ENCODE measurements around the gene C13orf42.
A peak's percentile ranks its signal among the peaks of the same experiment; 100 is the strongest.

The C13orf42 gene

DNA sequence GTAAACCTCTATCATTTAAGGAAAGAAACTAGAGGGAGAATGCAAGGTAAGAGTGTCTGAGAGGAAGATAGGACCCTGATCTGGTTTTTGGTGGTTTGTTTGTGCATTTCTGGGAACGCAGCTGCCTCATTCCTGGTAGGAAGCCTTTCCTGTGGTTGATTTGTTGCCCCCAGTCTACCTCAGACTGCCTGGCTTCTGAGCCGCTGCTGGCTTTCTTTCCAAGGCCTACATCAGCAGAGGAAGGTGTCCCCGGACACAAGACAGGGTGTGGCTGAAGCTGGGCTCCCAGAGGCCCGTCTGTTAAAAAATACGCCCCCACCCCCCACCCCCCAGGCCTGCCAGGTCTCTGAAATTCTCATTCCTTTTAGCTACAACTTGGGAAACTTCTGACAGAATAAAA, 42.6 kb downstream of the C13orf42 start:
- H3K4me3 ChIP-seq (ENCODE audit: low read depth, low read length): no peak overlapping the region
- TF ChIP-seq, protein P1, sequence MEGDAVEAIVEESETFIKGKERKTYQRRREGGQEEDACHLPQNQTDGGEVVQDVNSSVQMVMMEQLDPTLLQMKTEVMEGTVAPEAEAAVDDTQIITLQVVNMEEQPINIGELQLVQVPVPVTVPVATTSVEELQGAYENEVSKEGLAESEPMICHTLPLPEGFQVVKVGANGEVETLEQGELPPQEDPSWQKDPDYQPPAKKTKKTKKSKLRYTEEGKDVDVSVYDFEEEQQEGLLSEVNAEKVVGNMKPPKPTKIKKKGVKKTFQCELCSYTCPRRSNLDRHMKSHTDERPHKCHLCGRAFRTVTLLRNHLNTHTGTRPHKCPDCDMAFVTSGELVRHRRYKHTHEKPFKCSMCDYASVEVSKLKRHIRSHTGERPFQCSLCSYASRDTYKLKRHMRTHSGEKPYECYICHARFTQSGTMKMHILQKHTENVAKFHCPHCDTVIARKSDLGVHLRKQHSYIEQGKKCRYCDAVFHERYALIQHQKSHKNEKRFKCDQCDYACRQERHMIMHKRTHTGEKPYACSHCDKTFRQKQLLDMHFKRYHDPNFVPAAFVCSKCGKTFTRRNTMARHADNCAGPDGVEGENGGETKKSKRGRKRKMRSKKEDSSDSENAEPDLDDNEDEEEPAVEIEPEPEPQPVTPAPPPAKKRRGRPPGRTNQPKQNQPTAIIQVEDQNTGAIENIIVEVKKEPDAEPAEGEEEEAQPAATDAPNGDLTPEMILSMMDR (IDR thresholded peaks at IDR 0.05; ENCODE audit: low read depth, low read length, missing control alignments): no peak
- in situ Hi-C loops (cut with HindIII; ENCODE audit: low sequenced_read_pairs): no loop called here
- no peak for DNase-seq (ENCODE audit: low read depth)

DNA sequence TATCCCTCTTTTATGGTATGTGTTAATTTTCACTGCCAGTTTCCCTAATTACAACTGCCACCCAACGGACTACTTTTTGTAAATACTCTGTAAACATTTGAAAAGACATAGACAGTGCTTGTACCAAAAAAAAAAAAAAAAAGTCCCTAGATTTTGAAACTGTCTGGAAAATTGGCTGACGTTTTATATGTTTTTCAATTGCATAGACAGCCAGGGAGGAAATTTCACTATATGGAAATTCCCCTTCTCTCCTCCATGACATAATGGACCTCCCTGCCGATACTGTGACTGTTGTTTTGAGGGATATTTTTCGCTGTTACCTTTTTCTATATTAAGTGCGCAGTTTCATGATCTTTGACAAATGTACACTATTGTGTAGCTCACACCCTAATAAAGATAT, 43.4 kb downstream of the C13orf42 start:
- in situ Hi-C loops (cut with HindIII; ENCODE audit: low sequenced_read_pairs): no loop called here
- no peak overlapping the region for H3K4me3 ChIP-seq (ENCODE audit: low read depth, low read length)
- no peak for DNase-seq (ENCODE audit: low read depth)
- TF ChIP-seq, protein P1 (IDR thresholded peaks at IDR 0.05; ENCODE audit: low read depth, low read length, missing control alignments): no peak

DNA sequence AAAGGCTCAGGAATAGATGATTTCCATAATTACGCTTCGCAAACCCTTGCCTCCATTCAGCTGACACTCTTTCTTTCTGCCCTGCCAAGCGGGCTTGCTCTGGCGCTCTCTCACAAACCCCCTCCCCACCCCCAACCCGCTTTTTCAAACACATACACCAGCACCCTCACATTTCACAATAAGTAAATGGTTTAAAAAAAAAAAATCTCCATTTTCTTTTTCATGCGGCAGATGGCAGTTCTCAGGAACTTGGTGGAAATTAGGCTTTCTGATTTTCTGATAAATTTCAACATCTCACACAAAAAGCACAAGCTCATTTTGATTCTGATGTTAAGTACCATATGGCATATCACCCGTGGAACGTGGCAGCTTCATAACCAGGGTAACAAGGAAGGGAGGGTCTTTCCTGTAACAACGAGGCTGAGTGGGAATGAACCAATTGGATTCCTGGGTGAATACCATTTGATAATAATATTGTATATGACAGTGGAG, 43.8 kb downstream of the C13orf42 start:
- TF ChIP-seq, protein P1 (IDR thresholded peaks at IDR 0.05; ENCODE audit: low read depth, low read length, missing control alignments): no peak
- no peak for DNase-seq (ENCODE audit: low read depth)
- no peak overlapping the region for H3K4me3 ChIP-seq (ENCODE audit: low read depth, low read length)
- in situ Hi-C loops (cut with HindIII; ENCODE audit: low sequenced_read_pairs): no loop called here

DNA sequence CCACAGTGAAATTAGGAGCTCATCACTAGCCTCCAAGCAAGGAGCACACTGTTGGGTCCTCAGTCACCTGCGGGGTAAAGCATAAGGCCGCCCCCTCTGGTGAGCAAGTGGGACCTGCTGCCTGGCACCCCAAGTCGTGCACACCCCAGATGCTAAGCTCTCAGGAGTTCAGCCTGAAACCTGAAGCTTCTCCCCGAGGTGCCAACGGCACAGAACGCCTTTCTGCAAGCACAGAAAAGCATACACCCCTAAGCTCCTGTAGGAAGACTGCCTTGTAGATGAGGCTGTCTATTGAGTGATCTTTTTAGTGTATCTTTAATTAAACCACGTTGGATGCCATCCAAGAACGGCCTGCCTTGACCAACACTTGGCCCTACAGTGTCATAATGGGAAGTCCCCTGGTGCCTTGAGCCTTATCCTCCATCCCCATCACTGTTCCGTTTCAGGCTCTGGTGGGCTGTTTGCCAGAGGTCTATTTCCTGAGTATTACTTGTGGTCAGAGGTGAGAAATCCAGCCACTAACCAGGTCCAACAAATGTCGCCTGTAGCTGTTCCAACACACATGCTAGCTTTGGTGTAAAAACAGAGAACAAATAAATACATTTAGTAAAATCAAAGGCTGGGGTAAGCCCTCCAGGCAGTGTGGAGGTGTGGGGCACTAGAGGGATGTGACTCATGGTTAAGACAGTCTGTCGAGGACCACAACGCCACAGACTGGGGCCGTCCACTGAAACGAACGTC, 44.8 kb downstream of the C13orf42 start:
- TF ChIP-seq, protein P1 (IDR thresholded peaks at IDR 0.05; ENCODE audit: low read depth, low read length, missing control alignments): no peak
- in situ Hi-C loops (cut with HindIII; ENCODE audit: low sequenced_read_pairs): no loop called here
- peak; percentile 31 for DNase-seq (ENCODE audit: low read depth)
- no peak overlapping the region for H3K4me3 ChIP-seq (ENCODE audit: low read depth, low read length)

DNA sequence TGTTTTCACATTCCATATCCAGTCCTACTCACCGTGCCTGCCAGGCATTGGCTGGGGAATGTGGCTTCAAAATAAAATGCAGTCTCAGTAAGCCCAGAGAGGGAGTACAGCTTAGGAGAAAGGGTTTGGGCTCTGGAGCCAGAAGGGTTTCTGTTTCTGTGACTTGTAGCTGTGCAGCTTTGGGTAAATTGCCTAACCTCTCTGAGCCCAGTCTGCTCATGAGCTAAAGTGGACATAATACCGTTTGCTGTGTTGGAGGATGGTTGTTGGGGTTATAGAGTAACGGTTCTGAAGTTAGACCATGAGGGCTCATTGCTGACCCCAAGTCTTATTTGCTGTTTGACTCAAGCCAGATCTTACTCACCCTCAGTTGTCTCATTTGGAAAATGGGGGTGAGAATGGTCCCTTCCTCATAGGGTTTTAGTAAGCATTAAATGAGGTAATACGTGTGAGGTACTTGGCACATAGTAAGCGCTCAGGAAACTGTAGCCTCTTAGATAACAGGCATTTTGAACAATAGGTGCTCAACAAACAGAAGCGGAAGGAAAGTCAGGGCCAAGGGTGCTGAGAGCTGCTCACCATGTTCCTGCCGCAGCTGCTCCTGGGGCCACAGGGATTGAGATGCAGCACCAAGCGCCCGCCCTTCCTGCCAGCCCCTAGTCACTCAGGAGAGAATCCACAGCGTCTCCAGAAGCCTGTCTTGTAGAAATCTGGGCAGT, 45.5 kb downstream of the C13orf42 start:
- H3K4me3 ChIP-seq (ENCODE audit: low read depth, low read length): no peak overlapping the region
- no peak for DNase-seq (ENCODE audit: low read depth)
- in situ Hi-C loops (cut with HindIII; ENCODE audit: low sequenced_read_pairs): no loop called here
- TF ChIP-seq, protein P1 (IDR thresholded peaks at IDR 0.05; ENCODE audit: low read depth, low read length, missing control alignments): no peak

DNA sequence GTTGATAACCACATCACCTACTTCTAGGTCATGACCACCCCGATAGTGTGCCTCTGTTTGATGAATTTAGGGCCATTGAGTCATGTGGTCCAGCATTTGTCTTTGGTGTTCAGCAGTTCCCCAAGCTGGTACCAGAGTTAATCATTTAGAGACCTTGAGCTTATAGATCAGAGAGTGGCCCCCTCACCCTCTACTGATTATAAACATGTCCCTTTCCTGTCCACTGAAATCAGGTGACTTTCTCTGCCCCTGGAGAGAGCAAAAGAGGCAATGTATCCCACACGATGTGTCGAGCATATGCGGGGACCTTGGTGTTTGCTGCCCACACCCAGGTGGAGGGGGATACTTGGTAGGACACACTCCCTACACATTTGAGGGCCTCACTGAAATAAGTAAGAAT, 46.3 kb downstream of the C13orf42 start:
- DNase-seq (ENCODE audit: low read depth): no peak
- TF ChIP-seq, protein P1 (IDR thresholded peaks at IDR 0.05; ENCODE audit: low read depth, low read length, missing control alignments): no peak
- in situ Hi-C loops (cut with HindIII; ENCODE audit: low sequenced_read_pairs): no loop called here
- H3K4me3 ChIP-seq (ENCODE audit: low read depth, low read length): no peak overlapping the region
